AG08395 (cell line): ENCODE results near the gene STPG4.

Experiments
- DNase-seq: peaks from one replicate; pipeline ENCODE4 v3.0.0; 2012; ENCODE audit warnings: mixed read lengths, low spot score

The STPG4 gene

DNA sequence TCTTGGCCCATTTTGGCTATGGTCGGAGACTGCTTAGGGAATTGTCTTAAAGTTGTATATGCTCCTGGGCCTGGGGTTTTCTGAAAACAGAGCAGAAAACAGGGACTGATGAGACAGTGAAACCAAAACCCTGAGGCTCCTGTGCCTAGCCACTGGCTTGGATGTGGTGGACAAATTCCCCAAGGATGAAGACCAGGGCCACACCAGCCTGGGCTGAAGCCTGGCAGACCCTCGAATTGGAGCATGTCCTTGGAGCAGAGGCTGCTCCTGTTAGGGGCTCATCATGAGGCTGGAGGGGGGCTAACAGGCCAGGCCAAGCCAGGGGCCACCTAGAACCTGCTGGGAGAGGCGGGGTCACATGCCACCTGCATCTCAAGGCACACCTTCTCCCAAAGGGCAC is 68.1 kb downstream of the STPG4 start:
- DNase-seq: no peak

DNA sequence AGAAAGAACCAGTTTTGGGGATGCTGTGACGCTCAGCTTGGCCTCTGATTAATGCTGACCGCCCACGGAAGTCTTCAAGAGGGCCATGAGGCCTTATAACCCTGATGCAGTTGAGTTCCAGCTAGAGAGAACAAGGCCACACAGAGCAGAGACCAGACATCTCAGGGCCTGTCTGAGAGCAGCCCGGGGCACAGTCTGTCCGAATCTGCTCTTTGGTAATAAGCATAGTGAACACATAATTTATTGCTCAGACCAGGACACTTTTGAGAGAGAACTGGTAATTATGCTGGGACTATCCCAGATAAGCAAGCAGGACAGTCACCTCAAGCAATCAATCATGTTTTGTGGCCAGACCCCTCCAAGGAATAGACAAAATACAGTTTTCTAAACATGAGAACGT is 68.5 kb downstream of the STPG4 start:
- DNase-seq: no peak

- no peak for DNase-seq
Measured at GRCh38 chr2:47086054-47086471, 69.0 kb downstream of the STPG4 start.

GRCh38 chr2:47083886-47084687 is 71.0 kb downstream of the STPG4 start:
- no peak for DNase-seq

GRCh38 chr2:47083485-47083884 is 71.6 kb downstream of the STPG4 start:
- DNase-seq: no peak

GRCh38 chr2:47083005-47083404 is 72.1 kb downstream of the STPG4 start:
- DNase-seq: no peak

- DNase-seq: no peak
Measured at GRCh38 chr2:47080888-47081301, 74.2 kb downstream of the STPG4 start.

GRCh38 chr2:47079515-47080412 is 75.3 kb downstream of the STPG4 start:
- DNase-seq: no peak

DNA sequence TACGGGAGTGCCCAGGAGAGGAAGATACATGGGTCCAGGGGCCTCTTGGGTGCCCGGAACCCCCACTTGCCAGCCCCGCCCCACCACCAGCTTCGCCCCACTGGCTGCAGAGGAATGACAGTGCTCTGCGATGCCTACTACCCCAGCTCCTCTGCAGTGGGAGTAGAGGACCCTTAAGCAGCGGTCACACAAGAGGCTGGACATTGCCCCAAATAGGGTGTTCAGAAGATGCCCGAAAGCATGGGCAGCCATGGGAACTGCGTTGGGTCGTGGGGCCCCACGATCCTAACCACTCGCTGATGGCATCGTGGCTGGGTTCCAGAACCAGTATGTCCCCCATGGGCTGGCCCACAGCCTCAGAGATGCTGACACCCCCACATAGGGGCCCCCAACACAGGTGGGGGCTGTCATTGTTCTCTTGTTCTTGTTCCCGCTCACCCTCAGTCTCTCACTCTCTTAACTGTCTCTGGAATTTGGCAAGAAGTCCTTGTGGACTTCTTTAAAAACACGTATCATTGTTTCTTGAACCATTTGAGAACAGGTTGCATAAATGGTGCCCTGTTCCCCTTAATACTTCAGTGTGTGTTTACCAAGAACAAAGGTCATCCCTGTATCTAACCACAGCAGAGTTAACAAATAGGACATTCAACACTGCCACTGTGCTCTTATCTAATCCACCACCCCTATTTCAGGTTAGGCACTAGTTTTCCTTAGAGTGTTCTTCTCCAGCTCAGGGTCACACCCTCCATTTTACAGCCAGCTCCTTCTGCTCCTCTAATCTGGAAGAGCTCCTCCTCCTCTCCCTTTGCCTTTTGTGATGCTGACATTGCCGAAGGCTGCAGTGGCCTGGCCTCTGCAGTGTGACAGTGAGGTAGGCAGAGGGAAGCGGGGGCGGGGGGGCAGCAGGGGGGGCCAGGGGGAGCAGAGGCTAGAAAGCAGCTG is 76.3 kb downstream of the STPG4 start:
- DNase-seq: no peak

DNA sequence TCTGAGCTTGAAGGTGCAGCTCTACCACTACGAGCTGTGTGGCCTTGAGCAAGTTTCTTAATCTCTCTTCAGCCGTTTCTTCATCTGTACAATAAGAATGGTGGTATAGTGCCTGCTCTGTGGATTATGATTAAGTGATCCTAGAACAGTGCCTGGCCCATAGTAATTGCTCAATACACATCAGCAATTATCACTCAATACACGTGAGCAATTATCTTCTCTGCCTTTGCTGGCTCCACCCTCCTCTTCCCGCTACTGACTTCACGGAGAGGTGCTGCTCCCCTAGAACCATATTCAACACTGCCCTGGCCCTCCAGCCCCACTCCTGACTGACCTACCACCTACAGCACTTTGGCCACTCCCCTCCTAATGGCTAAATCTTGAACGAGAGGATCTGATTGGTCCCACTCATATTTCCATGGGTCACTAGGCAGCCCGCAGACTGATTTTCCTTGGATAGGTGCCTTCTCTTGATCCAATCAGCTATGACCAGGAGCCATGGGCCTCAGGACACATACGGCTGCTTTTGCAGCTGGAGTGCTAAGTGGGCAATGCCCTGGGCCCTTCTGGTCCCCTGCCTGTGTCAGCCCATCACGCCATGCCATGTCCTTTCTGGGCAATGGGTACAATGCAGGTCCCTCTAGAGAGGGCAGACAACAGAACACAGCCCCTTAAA is 77.5 kb downstream of the STPG4 start:
- no peak for DNase-seq

- peak; percentile 97 for DNase-seq
Measured at GRCh38 chr2:47076586-47077441, 78.3 kb downstream of the STPG4 start.

DNA sequence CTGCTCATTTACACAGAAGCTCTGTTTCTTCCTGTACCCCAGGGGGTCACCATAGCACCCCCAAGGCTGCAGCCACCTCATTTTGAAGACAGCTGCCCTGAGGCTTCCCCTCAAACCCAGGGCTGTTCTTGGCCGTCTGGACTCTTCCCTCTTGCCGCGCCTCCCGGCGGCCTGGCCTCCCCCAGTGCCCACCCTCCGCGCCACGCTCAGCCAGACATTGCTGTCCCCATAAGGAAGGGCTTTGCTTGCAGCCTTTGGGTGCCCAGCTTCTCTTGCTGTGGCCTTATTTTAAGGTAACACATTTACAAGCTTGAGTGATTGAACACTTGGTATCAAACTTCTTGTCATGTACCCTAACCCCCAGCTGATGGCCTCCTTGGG is 79.0 kb downstream of the STPG4 start:
- no peak for DNase-seq

- DNase-seq: no peak
Measured at GRCh38 chr2:47075361-47076125, 79.6 kb downstream of the STPG4 start.

- DNase-seq: no peak
Measured at GRCh38 chr2:47074691-47075090, 80.4 kb downstream of the STPG4 start.

- no peak for DNase-seq
Measured at GRCh38 chr2:47073641-47074040, 81.5 kb downstream of the STPG4 start.

DNA sequence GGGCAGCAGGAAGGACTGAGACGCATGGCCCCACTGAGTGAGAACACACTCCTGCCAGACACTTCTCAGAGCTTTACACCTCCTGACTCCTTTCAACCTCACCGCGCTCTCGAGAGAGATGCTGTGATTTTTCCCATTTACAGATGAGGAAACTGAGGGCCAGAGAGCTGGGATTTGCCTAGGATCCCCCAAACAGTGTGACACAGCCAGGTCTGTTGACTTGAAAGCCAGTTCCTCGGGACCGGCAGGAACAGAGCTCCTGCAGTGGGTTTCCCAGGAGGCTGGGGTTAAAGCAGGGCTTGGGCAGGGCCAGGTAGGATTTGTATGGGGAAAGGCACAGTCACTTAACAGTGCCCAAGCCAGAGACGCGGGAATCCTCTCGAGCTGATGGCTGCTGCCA is 81.9 kb downstream of the STPG4 start:
- no peak for DNase-seq

DNA sequence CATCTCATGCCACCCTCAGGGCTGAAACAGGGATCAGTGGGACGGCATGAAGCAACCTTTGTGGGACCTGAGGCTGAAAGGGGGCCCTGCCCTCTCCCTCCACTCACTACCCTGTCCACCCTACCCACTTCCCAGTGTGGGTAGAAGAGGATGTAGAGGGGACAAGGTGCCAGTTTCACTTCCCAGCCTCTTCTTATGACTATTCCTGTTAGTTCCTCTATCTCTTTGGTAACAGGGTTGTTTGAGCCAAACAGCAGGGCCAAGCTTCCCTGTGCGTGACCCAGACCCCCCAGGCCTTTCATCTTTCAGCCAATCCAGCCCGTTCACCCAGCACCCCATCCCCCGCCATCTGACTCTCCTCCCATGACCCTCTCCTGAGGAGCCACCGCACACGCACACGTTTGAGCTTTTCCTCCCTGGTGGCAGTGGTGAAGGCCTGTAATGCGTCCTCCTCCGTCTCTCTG is 82.3 kb downstream of the STPG4 start:
- DNase-seq: no peak

GRCh38 chr2:47072018-47072691 is 83.0 kb downstream of the STPG4 start:
- peak; percentile 79 for DNase-seq
